Naive thymus-derived CD8-positive, alpha-beta T cell (primary cell): ENCODE results near the gene POGLUT2. TPM values are rescaled to one million over a fixed set of nuclear protein-coding genes. Genes with fewer than 3 reads are reported as not detected.
"Not testable (repeated sequence)": the region's sequence is repeated elsewhere in the genome, so short reads cannot be mapped to it uniquely, and the experiment has no call there.

Experiments used
- ATAC-seq, 2 donors: fragments of 150-1000 bp; cut with Tn5 transposase in 1 of 2; sonication (Bioruptor Pico), chemical (Tn5 transposase) in 1 of 2; 1 replicate in 1 of 2; 2 replicates in 1 of 2; pipeline ENCODE4 v1.10.0; 2021; ENCODE audit warnings: mild to moderate bottlenecking in 2 of 2, moderate library complexity in 2 of 2
- POLR2A ChIA-PET: fragments of 350-600 bp; sonication (Branson Sonifier 250); formaldehyde crosslinking; loops from one replicate; lab custom pipeline; 2021; ENCODE audit warnings: antibody characterized with exemption; lab: Charles Lee
- DNase-seq, 10 donors: peaks; one replicate each; pipeline versions ENCODE4 v3.0.0 to v3.0.0-alpha.2; 2020 to 2022
- H3K27ac Mint-ChIP-seq, 10 donors: one replicate each; pipeline ENCODE4 v1.8.0; 2020 to 2022; ENCODE audit warnings: mild to moderate bottlenecking in 10 of 10, mixed read lengths in 10 of 10, moderate library complexity in 4 of 10, inconsistent platforms in 1 of 10
- H3K27me3 Mint-ChIP-seq, 5 donors: one replicate each; pipeline ENCODE4 v1.8.0; 2021 to 2022; ENCODE audit warnings: mixed read lengths in 5 of 5
- H3K36me3 Mint-ChIP-seq, 3 donors: one replicate each; pipeline ENCODE4 v1.8.0; 2020 to 2022; ENCODE audit warnings: mixed read lengths in 3 of 3, mild to moderate bottlenecking in 2 of 3, inconsistent platforms in 1 of 3
- H3K4me1 Mint-ChIP-seq, 4 donors: one replicate each; pipeline ENCODE4 v1.8.0; 2021 to 2022; ENCODE audit warnings: mixed read lengths in 4 of 4
- H3K4me3 Mint-ChIP-seq, 10 donors: one replicate each; pipeline ENCODE4 v1.8.0; 2020 to 2022; ENCODE audit warnings: mild to moderate bottlenecking in 10 of 10, mixed read lengths in 10 of 10, moderate library complexity in 6 of 10, inconsistent platforms in 1 of 10
- H3K9me3 Mint-ChIP-seq, 9 donors: one replicate each; pipeline ENCODE4 v1.8.0; 2020 to 2022; ENCODE audit warnings: mixed read lengths in 9 of 9, mild to moderate bottlenecking in 3 of 9, inconsistent platforms in 1 of 9, moderate library complexity in 1 of 9
- polyA plus RNA-seq, 3 donors: library from polyadenylated mRNA; unstranded; fragments of 300-500 nt; fragmentation: Illumina TruSeq; gene quantifications; one replicate each; pipeline ENCODE4 v1.2.3, GENCODE V29; 2021
- total RNA-seq, 8 experiments: library from RNA in 2 of 8; stranded (reverse) in 2 of 8; gene quantifications; one replicate each; pipeline ENCODE4 v1.2.3 and lab custom pipeline; 2021 to 2026

Gene POGLUT2
- total and polyA plus RNA-seq, 5 experiments from 2014 or later = 0.56 to 1.1 (median 0.71) TPM; not detected in 1

DNA sequence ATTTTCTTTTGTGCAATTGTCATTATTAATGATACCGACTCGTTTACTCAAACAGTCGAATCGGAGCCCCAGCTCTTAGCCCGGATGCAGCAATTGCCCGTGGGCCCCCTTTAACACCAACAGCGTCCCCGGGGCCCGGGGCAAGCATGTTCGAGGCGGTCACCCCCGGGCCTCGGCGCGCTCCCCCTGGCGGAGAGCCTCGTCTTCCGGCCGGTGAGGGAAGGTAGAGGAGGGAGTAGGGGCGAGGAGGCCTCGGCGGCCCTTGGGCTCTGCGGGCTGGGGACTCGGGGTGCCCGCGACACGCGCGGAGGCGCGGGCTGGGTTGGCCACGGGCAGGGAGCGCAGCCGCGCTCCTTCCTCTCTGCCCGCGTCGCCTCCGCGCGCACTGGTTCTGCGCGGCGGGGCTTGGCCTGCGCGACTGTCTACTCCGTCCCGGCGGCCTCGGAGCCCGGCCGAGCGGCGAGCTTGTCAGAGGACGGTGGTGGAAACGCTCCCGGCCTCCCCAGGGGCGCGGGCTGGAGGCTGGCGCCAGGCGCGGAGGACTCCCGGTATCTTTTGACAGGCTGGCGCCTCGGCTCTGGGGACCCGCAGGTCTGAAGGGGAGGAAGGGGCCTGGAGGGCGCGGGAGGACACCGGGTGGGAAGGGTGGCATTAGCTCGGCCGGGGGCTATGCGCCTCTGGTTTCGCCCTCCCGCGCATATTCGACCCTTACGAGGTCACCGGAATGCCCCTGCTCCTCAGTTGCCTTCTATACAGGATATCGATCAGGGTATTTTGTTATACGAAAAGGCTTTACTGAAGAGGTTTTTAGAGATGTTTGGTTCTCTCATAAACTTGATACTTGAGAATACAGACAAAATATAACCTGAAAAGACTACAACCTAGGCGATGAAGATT is 1.6 kb upstream of the POGLUT2 start:
- Mint-ChIP-seq H3K36me3 (no peaks in the 10 kb centered on the region), H3K27ac (peak overlapping the region; percentile 9 to 84 (median 73)), H3K9me3 (no peaks in the 10 kb centered on the region), H3K4me1 (peaks cover 11 to 34% (median 28%) of the 10 kb centered on the region in 4 donors), H3K4me3 (peak overlapping the region; percentile 85 to 95 (median 90)), H3K27me3 (peaks cover 0 to 10% (median 4%) of the 10 kb centered on the region in 5 donors)
- DNase-seq = peak; percentile 70 to 89 (median 80)
- ATAC-seq = peak; percentile 83 to 84
- POLR2A ChIA-PET = interaction anchor here (0.6 to 3.6 kb wide), 8 partner anchors 26 to 219 kb away, joined by 3 to 32 read pairs (median 9); partner anchors contain the start of genes ERCC5, TEX30 and TPP2

DNA sequence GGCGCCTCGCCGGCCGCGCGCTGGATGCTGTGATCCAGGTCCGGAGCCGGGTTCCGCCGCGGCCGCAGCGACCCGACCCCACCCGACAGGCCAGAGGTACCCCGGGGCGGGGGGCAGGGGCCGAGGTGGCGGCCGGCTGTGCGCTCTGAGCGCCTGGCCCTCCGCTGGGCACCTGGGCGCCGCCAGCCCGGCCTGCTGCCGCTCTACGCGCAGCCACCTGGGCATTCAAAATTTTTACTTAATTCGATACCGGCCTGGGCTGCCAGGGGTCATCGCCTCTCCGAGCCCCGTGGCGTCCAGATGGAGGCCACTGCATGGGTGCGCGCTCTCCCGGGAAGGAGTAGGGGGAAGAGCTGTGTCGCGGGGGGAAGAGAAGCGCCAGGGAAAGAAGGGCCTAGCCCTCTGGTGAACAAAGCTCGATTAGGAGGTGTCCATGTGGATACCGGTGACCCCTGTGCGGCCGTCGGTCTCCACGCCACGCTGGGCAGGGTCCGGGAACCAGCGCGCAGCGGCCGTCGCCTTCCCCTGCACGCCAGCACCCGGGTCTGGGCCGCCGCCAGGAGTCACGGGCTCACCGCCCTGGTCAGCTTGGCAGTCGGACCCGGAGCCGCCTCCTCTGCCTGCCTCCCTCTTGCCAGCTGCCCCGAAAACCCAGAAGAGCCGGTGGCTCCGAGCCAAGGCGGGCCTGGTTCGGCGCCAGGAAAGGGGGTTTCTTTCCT is 809 bp upstream of the POGLUT2 start:
- peaks cover 0 to 14% (median 4%) of the 10 kb centered on the region in 5 donors for H3K27me3 Mint-ChIP-seq
- H3K9me3 Mint-ChIP-seq = no peaks in the 10 kb centered on the region
- H3K4me1 Mint-ChIP-seq = peaks cover 11 to 34% (median 28%) of the 10 kb centered on the region in 4 donors
- peak in 1 of 2 donors; percentile 7 for ATAC-seq
- H3K36me3 Mint-ChIP-seq = no peaks in the 10 kb centered on the region
- DNase-seq = peak in 3 of 10 donors; percentile 4 to 17 (median 12)
- peak overlapping the region in 7 of 10 donors; percentile 37 to 82 (median 71) for H3K27ac Mint-ChIP-seq
- H3K4me3 Mint-ChIP-seq = peak overlapping the region; percentile 85 to 95 (median 92)
- POLR2A ChIA-PET = interaction anchor here (0.6 to 3.6 kb wide), 8 partner anchors 25 to 219 kb away, joined by 3 to 32 read pairs (median 9); partner anchors contain the start of genes ERCC5, TEX30 and TPP2

DNA sequence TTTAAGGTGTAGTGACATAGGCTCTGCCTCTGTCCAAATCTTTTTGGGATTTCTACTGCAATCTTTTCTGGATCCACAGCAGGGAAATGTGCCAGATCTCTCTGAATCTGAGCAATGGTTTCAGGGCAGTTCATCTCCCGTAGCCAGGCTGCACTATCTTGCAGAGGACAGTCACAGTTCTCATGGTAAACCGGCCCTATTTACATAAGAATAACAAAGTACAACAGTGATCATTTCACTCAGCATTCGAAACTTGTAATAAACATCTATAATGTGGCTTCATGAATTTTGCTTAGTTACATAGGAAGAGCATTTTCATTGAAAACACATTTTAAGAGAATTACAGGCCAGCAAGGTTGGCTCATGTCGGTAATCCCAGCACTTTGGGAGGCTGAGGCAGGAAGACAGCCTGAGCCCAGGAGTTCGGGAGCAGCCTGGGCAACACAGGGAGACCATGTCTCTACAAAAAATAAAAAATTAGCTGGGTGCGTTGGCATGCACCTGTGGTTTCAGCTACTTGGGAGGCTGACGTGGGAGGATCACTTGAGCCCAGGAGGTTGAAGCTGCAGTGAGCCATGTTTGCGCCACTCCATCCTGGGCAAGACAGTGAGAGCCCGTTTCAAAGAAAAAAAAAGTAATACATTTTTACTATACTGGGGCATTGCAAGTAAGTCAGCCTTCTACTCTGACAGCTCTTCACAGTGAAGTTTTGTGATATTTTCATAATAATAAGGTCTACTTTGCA is 5.0 kb downstream of the POGLUT2 start:
- H3K4me1 Mint-ChIP-seq = peaks cover 5 to 11% (median 6%) of the 10 kb centered on the region in 4 donors
- no peak for ATAC-seq
- POLR2A ChIA-PET = interaction anchor here (0.6 kb wide), 1 partner anchor 35 kb away, joined by 3 read pairs; no protein-coding TSS in a partner anchor

DNA sequence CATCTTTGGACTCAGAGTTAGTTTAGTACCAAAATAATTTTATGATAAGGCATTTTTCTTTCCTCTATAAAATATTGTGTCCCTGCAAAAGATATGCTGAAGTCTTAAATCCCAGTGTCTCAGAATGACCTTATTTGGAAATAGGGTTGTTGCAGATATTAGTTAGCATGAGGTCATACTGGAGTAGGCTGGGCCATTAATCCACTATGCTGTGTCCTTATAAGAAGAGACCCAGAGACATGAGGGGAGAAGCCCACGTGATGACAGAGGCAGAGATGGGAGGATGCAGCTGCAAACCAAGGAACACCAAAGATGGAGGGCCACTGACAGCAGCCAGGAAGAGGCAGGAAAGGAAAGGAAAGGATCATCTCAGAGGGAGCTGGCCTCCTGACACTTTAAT is 6.4 kb downstream of the POGLUT2 start:
- no peaks in the 10 kb centered on the region for H3K9me3 Mint-ChIP-seq
- DNase-seq (no peak), ATAC-seq (no peak)
- H3K4me3 Mint-ChIP-seq = no peak overlapping the region
- H3K27ac Mint-ChIP-seq = peak overlapping the region in 1 of 10 donors; percentile 17
- POLR2A ChIA-PET = no interaction called here
- H3K36me3 Mint-ChIP-seq = peaks cover 0 to 11% (median 4%) of the 10 kb centered on the region in 3 donors
- H3K27me3 Mint-ChIP-seq = peaks cover 0 to 6% (median 1%) of the 10 kb centered on the region in 5 donors
- H3K4me1 Mint-ChIP-seq = peaks cover 0 to 2% (median 0%) of the 10 kb centered on the region in 4 donors

More for the DNA sequence above, 5.0 kb downstream of the POGLUT2 start:
- H3K36me3 Mint-ChIP-seq = peaks cover 0 to 11% (median 4%) of the 10 kb centered on the region in 3 donors
- DNase-seq = no peak
- no peaks in the 10 kb centered on the region for H3K9me3 Mint-ChIP-seq
- no peak overlapping the region for H3K4me3 Mint-ChIP-seq
- peak overlapping the region in 2 of 10 donors; percentile 28 to 35 for H3K27ac Mint-ChIP-seq
- H3K27me3 Mint-ChIP-seq = peaks cover 0 to 10% (median 4%) of the 10 kb centered on the region in 5 donors

DNA sequence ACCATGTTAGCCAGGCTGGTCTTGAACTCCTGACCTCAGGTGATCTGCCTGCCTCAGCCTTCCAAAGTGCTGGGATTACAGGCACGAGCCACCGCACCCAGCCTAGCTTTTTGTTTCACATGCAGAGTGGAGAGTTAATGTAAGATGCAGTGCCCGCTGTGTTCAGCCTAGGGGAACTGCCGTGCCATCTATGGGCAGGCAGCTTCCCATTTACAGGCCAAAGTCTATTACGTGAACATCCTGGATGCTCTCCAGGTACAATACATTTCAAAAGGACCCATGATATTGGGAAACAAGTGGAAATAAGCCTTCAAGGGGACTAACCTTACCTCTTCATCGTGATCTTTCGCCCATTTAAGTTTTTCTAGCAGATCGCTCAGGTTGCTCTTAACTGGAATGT is 10.1 kb downstream of the POGLUT2 start:
- peaks cover 0 to 2% (median 0%) of the 10 kb centered on the region in 4 donors for H3K4me1 Mint-ChIP-seq
- POLR2A ChIA-PET = no interaction called here
- no peak for DNase-seq
- no peaks in the 10 kb centered on the region for H3K9me3 Mint-ChIP-seq
- no peak overlapping the region for H3K27ac Mint-ChIP-seq
- H3K4me3 Mint-ChIP-seq = no peak overlapping the region
- H3K36me3 Mint-ChIP-seq = peaks cover 0 to 9% (median 4%) of the 10 kb centered on the region in 3 donors
- H3K27me3 Mint-ChIP-seq = no peaks in the 10 kb centered on the region
- no peak for ATAC-seq

DNA sequence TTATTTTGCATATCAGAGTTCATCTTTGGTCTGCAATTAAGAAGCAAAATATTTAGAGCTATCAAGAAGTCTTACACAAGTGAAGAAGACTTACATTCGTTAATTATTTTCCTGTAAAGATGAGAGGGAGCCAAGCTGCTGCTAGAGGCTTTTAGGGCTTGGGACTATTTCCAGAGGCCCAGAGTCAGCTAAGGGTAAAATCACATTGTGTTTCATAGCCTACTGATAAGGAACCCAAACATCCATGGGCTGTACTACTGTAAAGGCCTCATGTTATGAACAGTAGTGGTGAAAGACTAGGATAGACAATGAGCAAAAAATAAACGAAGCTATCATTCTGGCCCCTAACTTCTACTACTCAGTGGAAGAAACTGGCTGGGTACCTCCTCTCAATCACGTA is 14.3 kb downstream of the POGLUT2 start:
- no peak overlapping the region for H3K27ac Mint-ChIP-seq
- POLR2A ChIA-PET = interaction anchor here (0.7 to 1.5 kb wide), 2 partner anchors 11 to 14 kb away, joined by 3 to 7 read pairs; partner anchors contain the start of gene TEX30
- no peak overlapping the region for H3K4me3 Mint-ChIP-seq
- peaks cover 0 to 9% (median 0%) of the 10 kb centered on the region in 9 donors for H3K9me3 Mint-ChIP-seq
- peaks cover 4 to 9% (median 6%) of the 10 kb centered on the region in 4 donors for H3K4me1 Mint-ChIP-seq
- no peak for DNase-seq
- ATAC-seq = no peak
- peaks cover 0 to 5% (median 2%) of the 10 kb centered on the region in 3 donors for H3K36me3 Mint-ChIP-seq
- H3K27me3 Mint-ChIP-seq = no peaks in the 10 kb centered on the region

DNA sequence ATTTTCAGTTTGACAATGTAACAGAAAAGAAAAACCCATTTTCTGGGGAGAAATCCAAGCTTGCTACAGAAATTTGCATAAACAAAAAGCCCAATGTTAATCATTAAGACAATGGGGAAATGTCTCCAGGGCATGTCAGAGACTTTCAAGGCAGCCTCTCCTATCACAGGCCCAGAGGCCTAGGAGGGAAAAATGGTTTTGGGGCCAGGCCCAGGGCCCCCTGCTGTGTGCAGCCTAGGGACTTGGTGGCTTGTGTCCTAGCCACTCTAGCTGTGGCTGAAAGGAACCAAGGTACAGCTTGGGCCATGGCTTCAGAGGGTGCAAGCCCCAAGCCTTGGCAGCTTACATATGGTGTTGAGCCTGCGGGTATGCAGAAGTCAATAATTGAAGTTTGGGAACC is 17.2 kb downstream of the POGLUT2 start:
- Mint-ChIP-seq H3K27me3 (no peaks in the 10 kb centered on the region), H3K4me3 (no peak overlapping the region), H3K9me3 (peaks cover 0 to 9% (median 0%) of the 10 kb centered on the region in 9 donors), H3K27ac (peak overlapping the region in 1 of 10 donors; percentile 51), H3K36me3 (peaks cover 0 to 5% (median 2%) of the 10 kb centered on the region in 3 donors), H3K4me1 (peaks cover 6 to 18% (median 15%) of the 10 kb centered on the region in 4 donors)
- POLR2A ChIA-PET = no interaction called here
- DNase-seq = no peak
- no peak for ATAC-seq

DNA sequence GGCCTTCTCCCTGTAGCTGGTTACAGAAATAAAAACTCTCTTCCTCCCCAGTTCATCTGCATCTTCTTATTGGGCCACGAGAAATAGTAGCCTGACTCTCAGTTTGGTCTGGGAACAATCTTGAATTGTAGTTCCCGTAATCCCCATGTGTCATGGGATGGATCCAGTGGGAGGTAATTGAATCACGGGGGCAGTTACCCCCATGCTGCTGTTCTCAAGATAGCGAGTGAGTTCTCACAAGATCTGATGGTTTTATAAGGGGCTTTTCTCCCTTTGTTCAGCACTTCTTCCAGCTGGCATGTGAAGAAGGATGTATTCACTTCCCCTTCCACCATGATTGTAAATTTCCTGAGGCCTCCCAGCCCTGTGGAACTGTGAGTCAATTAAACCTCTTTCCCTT is 18.1 kb downstream of the POGLUT2 start:
- H3K4me3 Mint-ChIP-seq, POLR2A ChIA-PET, ATAC-seq, DNase-seq, H3K9me3 Mint-ChIP-seq, H3K36me3 Mint-ChIP-seq, H3K27me3 Mint-ChIP-seq: not testable (repeated sequence)
- Mint-ChIP-seq H3K27ac (peak overlapping the region in 1 of 10 donors; percentile 51), H3K4me1 (peaks cover 6 to 18% (median 15%) of the 10 kb centered on the region in 4 donors)

DNA sequence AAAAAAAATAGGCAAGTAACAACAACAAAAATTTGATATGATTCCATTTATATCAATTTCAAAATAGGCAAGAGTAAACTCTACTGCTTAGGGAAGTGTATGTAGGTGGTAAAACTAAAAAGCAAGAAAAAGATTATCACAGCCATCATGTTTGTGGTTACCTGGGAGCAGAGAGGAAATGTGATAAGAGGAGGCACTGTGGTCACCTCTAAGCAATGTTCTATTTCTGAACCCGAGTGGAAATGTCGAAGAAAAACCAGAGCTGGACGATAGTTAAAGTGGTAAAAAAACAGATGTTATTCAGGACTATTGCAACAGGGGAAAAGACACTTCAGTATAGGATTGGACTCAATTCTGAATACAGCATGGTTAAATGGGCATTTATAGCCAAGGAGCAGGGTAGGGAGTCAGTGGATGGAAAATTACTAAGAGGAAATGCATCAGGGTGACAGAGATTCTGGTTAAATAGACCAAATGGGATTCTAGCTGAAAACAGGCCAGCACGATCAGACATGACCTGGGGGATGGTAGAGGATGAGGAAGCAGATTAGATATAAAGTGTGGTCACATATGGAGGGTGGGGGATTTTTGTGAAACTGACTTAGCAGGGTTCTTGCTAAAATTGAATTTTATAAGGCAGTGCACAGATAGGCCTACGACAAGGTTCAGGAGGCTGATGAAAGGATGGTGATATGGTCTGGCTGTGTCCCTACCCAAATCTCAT is 19.2 kb downstream of the POGLUT2 start:
- peak; percentile 66 to 83 for ATAC-seq
- Mint-ChIP-seq H3K27me3 (no peaks in the 10 kb centered on the region), H3K27ac (peak overlapping the region; percentile 53 to 87 (median 60)), H3K4me3 (peak overlapping the region in 8 of 10 donors; percentile 1 to 74 (median 50)), H3K4me1 (peaks cover 6 to 21% (median 20%) of the 10 kb centered on the region in 4 donors), H3K36me3 (peaks cover 0 to 5% (median 2%) of the 10 kb centered on the region in 3 donors), H3K9me3 (peaks cover 0 to 9% (median 0%) of the 10 kb centered on the region in 9 donors)
- DNase-seq = peak in 2 of 10 donors; percentile 22 to 29
- POLR2A ChIA-PET = interaction anchor here (0.6 kb wide), 1 partner anchor 15 kb away, joined by 4 read pairs; no protein-coding TSS in a partner anchor

DNA sequence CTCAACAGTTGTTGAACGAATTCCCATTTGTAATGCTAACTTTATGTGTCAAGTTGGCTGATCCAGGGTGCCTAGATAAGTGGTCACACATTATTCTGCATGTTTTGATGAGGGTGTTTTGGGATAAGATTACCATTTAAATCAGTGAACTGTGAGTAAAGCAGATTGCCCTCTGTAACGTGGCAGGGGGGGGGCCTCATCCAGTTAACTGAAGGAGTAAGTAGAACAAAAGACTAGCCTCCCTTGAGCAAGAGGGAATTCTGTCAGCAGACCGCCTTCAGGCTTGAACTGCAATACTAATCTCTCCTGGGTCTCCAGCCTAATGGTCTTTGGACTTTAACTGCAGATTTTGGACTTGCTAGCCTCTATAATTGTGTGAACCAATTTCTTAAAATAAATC is 21.0 kb downstream of the POGLUT2 start:
- no peak overlapping the region for H3K27ac Mint-ChIP-seq
- ATAC-seq (no peak), DNase-seq (no peak)
- POLR2A ChIA-PET = interaction anchor here (0.9 kb wide), 1 partner anchor 69 kb away, joined by 3 read pairs; no protein-coding TSS in a partner anchor
- H3K9me3 Mint-ChIP-seq = peaks cover 0 to 9% (median 0%) of the 10 kb centered on the region in 9 donors
- H3K4me1 Mint-ChIP-seq = peaks cover 12 to 33% (median 31%) of the 10 kb centered on the region in 4 donors
- H3K27me3 Mint-ChIP-seq = no peaks in the 10 kb centered on the region
- no peak overlapping the region for H3K4me3 Mint-ChIP-seq
- H3K36me3 Mint-ChIP-seq = peaks cover 0 to 5% (median 2%) of the 10 kb centered on the region in 3 donors

DNA sequence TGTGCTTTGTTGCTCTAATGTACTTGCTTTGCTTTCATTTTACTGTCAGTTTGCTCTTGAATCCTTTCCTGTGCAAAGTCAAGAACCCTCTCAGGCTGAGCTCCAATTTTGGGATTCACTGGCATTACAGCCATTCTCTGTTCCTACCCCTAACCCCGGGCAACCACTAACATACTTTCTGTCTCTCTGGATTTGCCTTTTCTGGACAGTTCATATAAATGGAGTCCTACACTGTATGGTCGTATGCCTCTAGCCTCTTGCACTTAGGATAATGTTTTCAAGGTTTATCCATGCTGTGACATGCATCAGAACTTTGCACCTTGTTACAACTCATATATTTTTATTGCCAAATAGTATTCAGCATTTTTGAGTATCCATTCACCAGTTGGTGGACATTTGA is 22.5 kb downstream of the POGLUT2 start:
- H3K4me3 Mint-ChIP-seq = no peak overlapping the region
- H3K27me3 Mint-ChIP-seq = no peaks in the 10 kb centered on the region
- H3K9me3 Mint-ChIP-seq = peaks cover 0 to 6% (median 0%) of the 10 kb centered on the region in 9 donors
- ATAC-seq (no peak), DNase-seq (no peak)
- POLR2A ChIA-PET = interaction anchor here (3.7 kb wide), 1 partner anchor 23 kb away, joined by 24 read pairs; the partner anchor contains the start of genes BIVM and POGLUT2
- H3K4me1 Mint-ChIP-seq = peaks cover 14 to 47% (median 45%) of the 10 kb centered on the region in 4 donors
- H3K27ac Mint-ChIP-seq = no peak overlapping the region
- H3K36me3 Mint-ChIP-seq = peaks cover 0 to 4% (median 1%) of the 10 kb centered on the region in 3 donors
